GM18499 (cell line): ENCODE results near the gene SEBOX.

ENCODE experiments used
- ATAC-seq: cut with Tn5 transposase; IDR thresholded peaks from one replicate; pipeline ENCODE4 v1.9.1; 2021; ENCODE audit warnings: moderate number of reproducible peaks; ENCODE audit not compliant: insufficient read depth, unreplicated experiment

SEBOX gene

GRCh38 chr17:28394337-28395116, 29.5 kb upstream of the SEBOX start:
- ATAC-seq: no peak

- no peak for ATAC-seq
Observed at GRCh38 chr17:28392491-28392890, 27.5 kb upstream of the SEBOX start.

GRCh38 chr17:28391401-28391800, 26.4 kb upstream of the SEBOX start:
- ATAC-seq: no peak

DNA sequence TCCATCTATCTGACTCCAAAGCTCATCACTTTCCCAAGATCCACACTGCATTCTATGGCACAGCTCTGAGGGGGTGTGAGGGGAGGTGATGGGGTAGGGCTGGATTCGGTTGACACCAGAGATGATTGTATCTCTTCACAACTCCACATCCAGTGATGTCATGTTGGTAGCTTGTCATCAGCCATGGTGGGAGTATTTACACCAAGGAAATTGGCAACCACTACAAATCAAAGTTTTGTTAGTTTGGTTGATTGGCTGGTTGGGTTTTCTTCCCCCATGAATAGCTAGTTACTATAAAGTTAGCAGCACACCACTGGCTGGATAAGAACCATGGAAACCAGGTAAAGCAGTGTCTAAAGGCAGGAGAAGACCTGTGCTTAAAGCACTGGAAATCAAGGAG, 26.0 kb upstream of the SEBOX start:
- ATAC-seq: no peak

DNA sequence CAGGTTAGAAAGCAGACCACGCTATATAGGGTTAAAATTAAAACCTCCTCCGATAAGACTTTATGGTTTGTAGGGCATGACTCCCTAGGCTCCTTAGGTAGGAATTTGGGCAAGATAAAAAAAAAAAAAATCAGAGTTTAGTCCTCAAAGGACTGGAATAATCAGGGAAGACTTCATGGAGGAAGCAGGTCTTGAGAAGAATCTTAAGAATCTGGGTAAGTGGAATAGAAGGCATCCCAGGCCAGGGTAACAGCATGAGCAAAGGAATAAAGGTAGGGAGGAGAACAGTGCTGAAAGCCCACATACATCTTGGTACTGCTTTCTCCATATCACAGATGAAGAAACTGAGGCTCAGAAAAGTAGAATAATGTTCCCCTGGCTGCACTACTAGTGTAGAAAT, 25.6 kb upstream of the SEBOX start:
- ATAC-seq: no peak

DNA sequence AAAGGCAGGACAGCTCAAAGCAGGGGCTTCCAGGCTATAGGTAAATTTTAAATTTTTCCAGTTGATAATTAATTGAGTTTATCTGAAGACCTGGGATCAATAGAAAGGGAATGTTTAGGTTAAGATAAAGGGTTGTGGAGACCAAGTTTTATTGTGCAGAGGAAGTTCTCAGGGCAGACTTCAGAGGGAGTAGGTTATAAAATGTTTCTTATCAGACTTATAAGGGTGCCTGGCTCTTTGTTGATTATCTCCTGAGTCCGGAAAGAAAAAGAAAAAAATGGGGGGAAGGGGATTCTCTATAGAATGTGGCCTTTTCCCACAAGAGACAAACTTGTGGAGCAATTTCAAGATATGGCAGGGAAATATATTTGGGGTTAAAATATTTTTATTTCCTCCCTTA, 25.1 kb upstream of the SEBOX start:
- ATAC-seq: no peak

GRCh38 chr17:28388106-28388505, 23.1 kb upstream of the SEBOX start:
- no peak for ATAC-seq

DNA sequence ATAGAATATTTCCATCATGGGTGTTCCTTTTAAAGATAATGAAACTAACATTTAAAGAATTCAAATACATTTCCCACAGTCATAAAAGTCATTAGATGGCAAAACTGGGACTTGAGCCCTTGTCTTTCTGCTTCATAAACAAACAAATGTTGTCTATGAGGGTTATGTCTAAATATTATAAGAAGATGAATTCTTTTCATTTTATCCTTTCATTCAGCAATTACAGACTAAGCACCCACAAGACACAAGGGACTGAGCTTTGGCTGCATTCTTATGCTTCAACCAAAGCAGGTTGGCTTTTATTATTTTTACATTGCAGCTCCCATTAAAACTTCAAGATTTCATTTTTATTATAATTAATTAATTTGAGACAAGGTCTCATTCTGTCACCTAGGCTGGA, 21.4 kb upstream of the SEBOX start:
- no peak for ATAC-seq

DNA sequence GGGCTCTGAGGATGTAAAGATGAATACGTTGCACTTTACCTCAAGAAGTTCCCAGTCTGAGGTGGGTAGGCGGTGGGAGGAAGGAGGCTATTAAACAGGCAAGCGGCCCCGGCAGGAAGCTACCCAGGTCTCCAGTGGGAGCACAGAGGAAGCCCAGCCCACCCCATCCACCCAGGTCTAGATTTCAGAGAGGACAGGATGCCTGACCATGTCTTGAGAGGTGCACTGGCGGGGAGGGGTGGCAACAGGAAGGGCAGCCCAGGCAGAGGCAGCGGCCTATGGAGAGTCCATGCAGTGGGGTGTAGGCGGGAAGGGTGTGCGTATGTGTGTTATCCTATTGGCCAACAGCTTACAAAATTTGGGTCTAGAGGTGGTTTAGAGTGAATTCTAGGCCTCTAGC, 20.4 kb upstream of the SEBOX start:
- no peak for ATAC-seq

- no peak for ATAC-seq
Observed at GRCh38 chr17:28385037-28385400, 20.0 kb upstream of the SEBOX start.

DNA sequence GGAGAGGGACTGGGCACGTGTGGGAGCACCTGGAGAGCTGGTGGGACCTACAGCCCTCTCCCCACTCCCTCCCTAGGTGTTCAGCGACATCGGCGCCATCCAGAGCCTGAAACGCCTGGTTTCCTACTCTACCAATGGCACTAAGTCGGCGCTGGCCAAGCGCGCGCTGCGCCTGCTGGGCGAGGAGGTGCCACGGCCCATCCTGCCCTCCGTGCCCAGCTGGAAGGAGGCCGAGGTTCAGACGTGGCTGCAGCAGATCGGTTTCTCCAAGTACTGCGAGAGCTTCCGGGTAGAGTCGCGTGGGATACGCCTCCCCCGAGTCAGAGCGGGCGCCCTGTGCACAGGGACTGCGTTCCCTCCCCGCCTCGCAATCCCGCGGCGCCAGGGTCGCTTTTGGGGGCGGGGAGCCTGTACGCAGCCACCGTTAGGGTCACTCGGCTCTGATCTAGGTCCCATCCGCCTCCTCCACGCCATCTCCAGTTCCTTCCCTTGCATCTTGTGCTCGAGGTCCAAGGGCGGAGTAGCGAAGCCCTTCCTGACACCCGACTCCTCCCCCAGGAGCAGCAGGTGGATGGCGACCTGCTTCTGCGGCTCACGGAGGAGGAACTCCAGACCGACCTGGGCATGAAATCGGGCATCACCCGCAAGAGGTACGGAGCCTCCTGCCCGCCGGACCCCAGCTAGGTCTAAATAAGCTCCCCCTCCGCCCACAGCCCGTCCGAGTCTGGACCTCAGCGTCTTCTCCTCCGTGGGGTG, 19.5 kb upstream of the SEBOX start:
- no peak for ATAC-seq

DNA sequence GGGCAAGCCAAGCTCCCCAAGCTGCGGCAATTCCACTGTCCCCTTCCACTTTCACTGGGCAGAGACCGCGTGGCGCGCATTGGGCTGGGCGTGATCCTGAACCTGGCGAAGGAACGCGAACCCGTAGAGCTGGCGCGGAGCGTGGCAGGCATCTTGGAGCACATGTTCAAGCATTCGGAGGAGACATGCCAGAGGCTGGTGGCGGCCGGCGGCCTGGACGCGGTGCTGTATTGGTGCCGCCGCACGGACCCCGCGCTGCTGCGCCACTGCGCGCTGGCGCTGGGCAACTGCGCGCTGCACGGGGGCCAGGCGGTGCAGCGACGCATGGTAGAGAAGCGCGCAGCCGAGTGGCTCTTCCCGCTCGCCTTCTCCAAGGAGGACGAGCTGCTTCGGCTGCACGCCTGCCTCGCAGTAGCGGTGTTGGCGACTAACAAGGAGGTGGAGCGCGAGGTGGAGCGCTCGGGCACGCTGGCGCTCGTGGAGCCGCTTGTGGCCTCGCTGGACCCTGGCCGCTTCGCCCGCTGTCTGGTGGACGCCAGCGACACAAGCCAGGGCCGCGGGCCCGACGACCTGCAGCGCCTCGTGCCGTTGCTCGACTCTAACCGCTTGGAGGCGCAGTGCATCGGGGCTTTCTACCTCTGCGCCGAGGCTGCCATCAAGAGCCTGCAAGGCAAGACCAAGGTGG, 16.3 kb upstream of the SEBOX start:
- ATAC-seq: no peak

DNA sequence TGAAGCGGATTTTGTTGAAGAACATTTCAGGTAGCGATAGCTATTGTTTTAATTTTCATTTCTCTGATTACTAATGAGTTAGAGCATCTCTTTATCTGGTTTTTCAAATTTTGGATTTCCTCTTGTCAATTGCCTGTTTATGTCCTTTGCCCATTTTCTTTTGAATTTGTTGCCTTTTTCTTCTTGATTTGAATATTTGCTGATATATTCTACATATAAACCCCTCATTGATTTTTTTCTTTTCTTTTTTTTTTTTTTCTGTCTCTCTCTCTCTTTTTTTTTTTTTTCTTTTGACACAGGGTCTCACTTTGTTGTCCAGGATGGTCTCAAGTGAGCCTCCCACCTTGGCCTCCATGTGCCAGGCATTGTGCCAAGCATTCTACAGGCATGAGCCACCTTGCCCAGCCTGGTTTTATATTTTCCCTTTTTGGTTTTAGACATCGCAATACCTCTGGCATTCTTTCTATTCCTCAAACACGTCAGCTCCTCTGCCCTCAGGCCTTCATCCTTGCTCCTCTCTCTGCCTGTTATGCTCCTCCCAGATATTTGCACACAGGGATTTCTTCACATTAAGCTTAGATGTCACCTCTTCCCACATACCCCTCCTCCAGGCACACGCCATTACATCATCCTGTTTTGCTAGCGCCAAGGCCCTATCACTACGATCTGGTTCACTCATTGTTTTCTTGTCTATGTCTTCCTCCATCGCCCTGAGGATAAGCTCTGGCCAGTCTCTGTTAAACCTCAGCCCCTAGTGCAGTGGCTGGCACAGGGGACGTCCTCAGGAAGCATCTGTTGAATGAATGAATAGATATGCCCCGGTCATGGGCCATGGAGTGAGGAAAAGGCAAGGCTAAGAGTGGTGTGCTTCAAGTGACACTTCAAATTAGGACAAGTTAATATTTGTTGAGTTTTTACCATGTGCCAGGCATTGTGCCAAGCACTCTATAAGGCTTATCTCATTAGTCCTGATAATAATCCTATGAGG, 15.1 kb upstream of the SEBOX start:
- ATAC-seq: no peak

- no peak for ATAC-seq
Observed at GRCh38 chr17:28372945-28373274, 7.9 kb upstream of the SEBOX start.

- ATAC-seq: no peak
Observed at GRCh38 chr17:28372203-28372944, 7.4 kb upstream of the SEBOX start.

GRCh38 chr17:28371245-28372202, 6.5 kb upstream of the SEBOX start, which contains the start of gene SARM1:
Gene SARM1, plus strand, starts transcription at chr17:28371694. Its CDS starts 339 bp downstream, at chr17:28372033.
- ATAC-seq: no peak

- ATAC-seq: no peak
Observed at GRCh38 chr17:28370744-28371103, 5.7 kb upstream of the SEBOX start.

- no peak for ATAC-seq
Observed at GRCh38 chr17:28370035-28370743, 5.2 kb upstream of the SEBOX start, which contains the start of gene VTN. Gene VTN, minus strand, starts transcription at chr17:28370307. Its CDS starts 104 bp downstream, at chr17:28370203.
